A549 (cell line): ENCODE results near the gene RAD51B. TPM values are rescaled to one million over a fixed set of nuclear protein-coding genes. Genes with fewer than 3 reads are reported as not detected.

Experiments used
- ATAC-seq, 2 experiments: fragments of 200-7000 bp in 1 of 2; fragments of >200 bp in 1 of 2; cut with Nextera tagmentation in 1 of 2; cut with Tn5 transposase in 1 of 2; 3 replicates each; pipeline versions ENCODE4 v1.8.0 to v1.9.1; 2018 to 2020; ENCODE audit warnings: mild to moderate bottlenecking in 1 of 2, moderate library complexity in 1 of 2
- CTCF ChIA-PET: fragments of 300-600 bp; sonication (Branson Sonifier 250); formaldehyde crosslinking; extraction: SDS; loops from one replicate; lab custom pipeline; 2021; ENCODE audit warnings: antibody characterized with exemption, inconsistent platforms; lab: Yijun Ruan, JAX
- POLR2A ChIA-PET: fragments of 350-600 bp; formaldehyde crosslinking; extraction: SDS; loops from one replicate; lab custom pipeline; 2021; ENCODE audit warnings: antibody characterized with exemption, inconsistent platforms; lab: Yijun Ruan, JAX
- DNase-seq, 2 experiments: peaks; one replicate each; pipeline versions ENCODE4 v3.0.0 to v3.0.0-alpha.2; 2011 to 2016; ENCODE audit warnings: low read depth in 1 of 2, low spot score in 1 of 2
- FAIRE-seq: peaks from 2 replicates; lab custom pipeline; 2011; peaks lifted over from hg19 to GRCh38; lab: Jason Lieb, UNC
- H3K27ac ChIP-seq, 2 experiments: fragments of >200 bp; sonication (Bioruptor Twin); formaldehyde crosslinking; 3 replicates each; pipeline ENCODE4 v1.5.1; 2016 to 2017
- H3K4me1 ChIP-seq: fragments of >200 bp; sonication (Bioruptor Twin); formaldehyde crosslinking; 3 replicates; pipeline ENCODE4 v1.6.1; 2016
- H3K4me2 ChIP-seq: fragments of >200 bp; sonication (Bioruptor Twin); formaldehyde crosslinking; 3 replicates; pipeline ENCODE4 v1.6.1; 2016
- H3K4me3 ChIP-seq: fragments of >200 bp; sonication (Bioruptor Twin); formaldehyde crosslinking; 3 replicates; pipeline ENCODE4 v1.5.1; 2016
- H3K9me3 ChIP-seq: fragments of >200 bp; sonication (Bioruptor Twin); formaldehyde crosslinking; 3 replicates; pipeline ENCODE4 v1.6.1; 2016
- CBX2 ChIP-seq: fragments of 200-600 bp; sonication (generic); IDR thresholded peaks from 2 replicates; pipeline ENCODE4 v1.6.1; 2016; ENCODE audit warnings: low read depth, mild to moderate bottlenecking, borderline replicate concordance
- CBX8 ChIP-seq: fragments of 200-600 bp; sonication (generic); IDR thresholded peaks from 2 replicates; pipeline ENCODE4 v1.6.1; 2016
- CEBPB ChIP-seq, 2 experiments: fragments of >200 bp in 1 of 2; sonication (Bioruptor Twin) in 1 of 2; formaldehyde crosslinking in 1 of 2; IDR thresholded peaks; 2 replicates each; pipeline ENCODE4 v1.6.1; 2012 to 2016
- EHF ChIP-seq: fragments of 250-450 bp; sonication (Bioruptor Pico); IDR thresholded peaks from 2 replicates; pipeline ENCODE4 v1.5.0; 2020; ENCODE audit warnings: mild to moderate bottlenecking
- EHMT2 ChIP-seq: fragments of 200-600 bp; sonication (generic); IDR thresholded peaks from 2 replicates; pipeline ENCODE4 v1.6.1; 2016; ENCODE audit warnings: antibody characterized with exemption, low read depth, mild to moderate bottlenecking, moderate library complexity
- EP300 ChIP-seq, 2 experiments: fragments of >200 bp; sonication (Bioruptor Twin); formaldehyde crosslinking; IDR thresholded peaks; 2 replicates in 1 of 2; 3 replicates in 1 of 2; pipeline ENCODE4 v1.6.1; 2016 to 2017
- FOSB ChIP-seq: fragments of 250-450 bp; sonication (Bioruptor Pico); IDR thresholded peaks from 2 replicates; pipeline ENCODE4 v1.5.0; 2020; ENCODE audit warnings: mild to moderate bottlenecking, moderate library complexity
- FOXS1 ChIP-seq: fragments of 250-450 bp; sonication (Bioruptor Pico); IDR thresholded peaks from 2 replicates; pipeline ENCODE4 v1.5.0; 2020; ENCODE audit warnings: mild to moderate bottlenecking, moderate library complexity
- GATA3 ChIP-seq: IDR thresholded peaks from 2 replicates; pipeline ENCODE4 v1.6.1; 2012; ENCODE audit warnings: borderline replicate concordance
- HDAC2 ChIP-seq: fragments of 200-600 bp; sonication (generic); IDR thresholded peaks from 2 replicates; pipeline ENCODE4 v1.6.1; 2016
- HOXB13 ChIP-seq: fragments of 250-450 bp; sonication (Bioruptor Pico); IDR thresholded peaks from 2 replicates; pipeline ENCODE4 v1.5.0; 2020; ENCODE audit warnings: low read depth, mild to moderate bottlenecking, moderate library complexity
- HOXB5 ChIP-seq: fragments of 250-450 bp; sonication (Bioruptor Pico); IDR thresholded peaks from 2 replicates; pipeline ENCODE4 v1.5.0; 2020; ENCODE audit warnings: mild to moderate bottlenecking, moderate library complexity
- JUN ChIP-seq, 2 experiments: fragments of >200 bp; sonication (Bioruptor Twin); formaldehyde crosslinking; IDR thresholded peaks; 2 replicates in 1 of 2; 3 replicates in 1 of 2; pipeline ENCODE4 v1.6.1; 2016 to 2017
- KDM1A ChIP-seq: fragments of 200-600 bp; sonication (generic); IDR thresholded peaks from 2 replicates; pipeline ENCODE4 v1.6.1; 2016; ENCODE audit warnings: low read depth, mild to moderate bottlenecking
- MAFK ChIP-seq: fragments of 450-650 bp; IDR thresholded peaks from 2 replicates; pipeline ENCODE4 v1.6.1; 2014; ENCODE audit not compliant: partially characterized antibody
- MAZ ChIP-seq: fragments of 150-350 bp; IDR thresholded peaks from 2 replicates; pipeline ENCODE4 v1.6.1; 2014; ENCODE audit warnings: antibody characterized with exemption, low read depth, low read length, borderline replicate concordance
- NFE2L2 ChIP-seq: fragments of 150-350 bp; conservative IDR thresholded peaks from 2 replicates; pipeline ENCODE4 v1.6.1; 2014; ENCODE audit warnings: low read length
- NPAS2 ChIP-seq: fragments of 250-450 bp; sonication (Bioruptor Pico); IDR thresholded peaks from 2 replicates; pipeline ENCODE4 v1.8.0; 2022; ENCODE audit warnings: mild to moderate bottlenecking, moderate library complexity, borderline replicate concordance
- NR3C1 ChIP-seq: fragments of >200 bp; sonication (Bioruptor Twin); formaldehyde crosslinking; IDR thresholded peaks from 3 replicates; pipeline ENCODE4 v1.6.1; 2017
- POLR2A ChIP-seq: IDR thresholded peaks from 2 replicates; pipeline ENCODE4 v1.6.1; 2012; ENCODE audit warnings: mild to moderate bottlenecking, low read length
- POLR2AphosphoS2 ChIP-seq: conservative IDR thresholded peaks from 2 replicates; pipeline ENCODE4 v1.6.1; 2012; ENCODE audit warnings: low read length, improper control_type of control experiment, inconsistent platforms
- RAD21 ChIP-seq, 2 experiments: fragments of >200 bp in 1 of 2; sonication (Bioruptor Twin) in 1 of 2; formaldehyde crosslinking in 1 of 2; IDR thresholded peaks in 1 of 2; conservative IDR thresholded peaks in 1 of 2; 2 replicates in 1 of 2; 3 replicates in 1 of 2; pipeline ENCODE4 v1.6.1; 2012 to 2018; ENCODE audit warnings: inconsistent platforms in 1 of 2
- SMC3 ChIP-seq: fragments of >200 bp; sonication (Bioruptor Twin); formaldehyde crosslinking; IDR thresholded peaks from 3 replicates; pipeline ENCODE4 v1.6.1; 2018; ENCODE audit warnings: inconsistent platforms
- TP53 ChIP-seq: fragments of 250-450 bp; sonication (Bioruptor Pico); IDR thresholded peaks from 2 replicates; pipeline ENCODE4 v1.5.0; 2021; ENCODE audit warnings: mild to moderate bottlenecking, moderate library complexity
- ZC3H11A ChIP-seq: fragments of 450-650 bp; IDR thresholded peaks from 2 replicates; pipeline ENCODE4 v1.6.1; 2014; ENCODE audit warnings: antibody characterized with exemption, mild to moderate bottlenecking
- ZNF302 ChIP-seq: fragments of 250-450 bp; sonication (Bioruptor Pico); IDR thresholded peaks from 2 replicates; pipeline ENCODE4 v1.9.0; 2021; ENCODE audit warnings: inconsistent platforms, mild to moderate bottlenecking, moderate library complexity
- WGBS: methylation state at CpG from one replicate; pipeline ENCODE4 v1.1.6; 2017; ENCODE audit errors: missing lambda C conversion rate; 5-methylcytosine and 5-hydroxymethylcytosine counted together
- polyA plus RNA-seq, 4 experiments: library from polyadenylated mRNA; depleted of rRNA in 3 of 4; stranded (reverse); fragments of >200 nt; fragmentation: RNase III in 1 of 4; extraction: RNeasy Plus Mini Kit Qiagen cat#74134 plus additional on column Dnase treatment in 1 of 4; gene quantifications; 2 replicates in 3 of 4; 3 replicates in 1 of 4; pipeline ENCODE4 v1.2.3, GENCODE V29; 2011 to 2017
- TF ChIP-seq, protein P1 (sequence below): fragments of >200 bp; sonication (Bioruptor Twin); formaldehyde crosslinking; IDR thresholded peaks from 3 replicates; pipeline ENCODE4 v1.6.1; 2016
- TF ChIP-seq, protein P2 (sequence below): IDR thresholded peaks from 2 replicates; pipeline ENCODE4 v1.6.1; 2012; ENCODE audit warnings: low read depth, borderline replicate concordance
- TF ChIP-seq, protein P3 (sequence below): fragments of 250-450 bp; sonication (Bioruptor Pico); IDR thresholded peaks from 2 replicates; pipeline ENCODE4 v1.5.0; 2020; ENCODE audit warnings: low read depth, mild to moderate bottlenecking, moderate library complexity

The RAD51B gene
- polyA plus RNA-seq, 2 of the 4 experiments (the other 2 are of a cell fraction), result 7.2 to 10.8 TPM

- ATAC-seq, result no peak
- H3K4me2 ChIP-seq, result no peak overlapping the region
Observed at GRCh38 chr14:68223631-68224030, 404.1 kb downstream of the RAD51B start.

DNA sequence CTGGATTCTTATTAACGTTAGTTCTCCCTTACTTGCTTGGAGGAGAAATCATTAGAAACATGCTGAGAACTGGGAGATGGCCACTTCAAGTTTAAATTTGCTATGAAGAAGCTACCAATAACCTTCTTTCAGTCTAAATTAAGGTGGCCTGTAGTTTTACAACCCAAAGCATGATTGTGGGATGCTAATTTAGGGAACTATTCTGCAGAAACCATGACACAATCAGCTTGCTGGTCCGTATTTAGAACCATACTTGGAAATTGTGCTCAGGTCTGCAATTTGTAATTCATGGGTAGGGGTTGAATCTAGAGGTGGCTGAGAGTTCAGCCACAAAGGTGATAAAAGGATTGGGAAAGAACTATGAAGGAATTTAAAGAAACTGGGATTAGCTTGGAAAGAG is 405.7 kb downstream of the RAD51B start:
- TF ChIP-seq HOXB13 (CRISPR knock-in tag) (no peak), TP53 (CRISPR knock-in tag) (no peak), EP300 (IDR thresholded peaks at IDR 0.05) (no peak), MAZ (no peak), CEBPB (IDR thresholded peaks at IDR 0.05) (no peak), FOSB (CRISPR knock-in tag) (no peak), NPAS2 (CRISPR knock-in tag) (no peak), ZC3H11A (no peak), EHF (no peak), KDM1A (no peak), HOXB5 (CRISPR knock-in tag) (no peak)
- TF ChIP-seq, protein P1, sequence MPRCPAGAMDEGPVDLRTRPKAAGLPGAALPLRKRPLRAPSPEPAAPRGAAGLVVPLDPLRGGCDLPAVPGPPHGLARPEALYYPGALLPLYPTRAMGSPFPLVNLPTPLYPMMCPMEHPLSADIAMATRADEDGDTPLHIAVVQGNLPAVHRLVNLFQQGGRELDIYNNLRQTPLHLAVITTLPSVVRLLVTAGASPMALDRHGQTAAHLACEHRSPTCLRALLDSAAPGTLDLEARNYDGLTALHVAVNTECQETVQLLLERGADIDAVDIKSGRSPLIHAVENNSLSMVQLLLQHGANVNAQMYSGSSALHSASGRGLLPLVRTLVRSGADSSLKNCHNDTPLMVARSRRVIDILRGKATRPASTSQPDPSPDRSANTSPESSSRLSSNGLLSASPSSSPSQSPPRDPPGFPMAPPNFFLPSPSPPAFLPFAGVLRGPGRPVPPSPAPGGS, result no peak
- TF ChIP-seq, protein P2, sequence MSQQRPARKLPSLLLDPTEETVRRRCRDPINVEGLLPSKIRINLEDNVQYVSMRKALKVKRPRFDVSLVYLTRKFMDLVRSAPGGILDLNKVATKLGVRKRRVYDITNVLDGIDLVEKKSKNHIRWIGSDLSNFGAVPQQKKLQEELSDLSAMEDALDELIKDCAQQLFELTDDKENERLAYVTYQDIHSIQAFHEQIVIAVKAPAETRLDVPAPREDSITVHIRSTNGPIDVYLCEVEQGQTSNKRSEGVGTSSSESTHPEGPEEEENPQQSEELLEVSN, result no peak
- TF ChIP-seq, all 56 proteins: peak for 0
- Histone ChIP-seq H3K4me2 (no peak overlapping the region), H3K4me1 (peaks cover 5% of the 10 kb centered on the region), H3K27ac (peak overlapping the region in 1 of 2 experiments; percentile 44; a peak in 1 of 6 replicates), H3K9me3 (peaks cover 32% of the 10 kb centered on the region), H3K4me3 (no peak overlapping the region)
- CTCF ChIA-PET, result interaction anchor here (1.1 kb wide), 1 partner anchor 591 kb away, joined by 3 read pairs; no protein-coding TSS in a partner anchor
- POLR2A ChIA-PET, result no interaction called here
- FAIRE-seq (peak; percentile 23), ATAC-seq (no peak), DNase-seq (no peak)
- 80% methylated on average over 2 of the region's 2 CpGs for WGBS

More at GRCh38 chr14:68223631-68224030, 404.1 kb downstream of the RAD51B start:
- FAIRE-seq (peak; percentile 76), DNase-seq (no peak)
- Histone ChIP-seq H3K4me3 (no peak overlapping the region), H3K4me1 (no peaks in the 10 kb centered on the region), H3K27ac (peak overlapping the region in 1 of 2 experiments; percentile 56; a peak in 2 of 6 replicates), H3K9me3 (peaks cover 17% of the 10 kb centered on the region)
- ChIA-PET CTCF (interaction anchor here (1.0 kb wide), 2 partner anchors 13 to 640 kb away, joined by 3 read pairs; no protein-coding TSS in a partner anchor), POLR2A (interaction anchor here (0.7 kb wide), 1 partner anchor 51 kb away, joined by 3 read pairs; no protein-coding TSS in a partner anchor)
- TF ChIP-seq EHMT2 (no peak), FOXS1 (no peak), HDAC2 (no peak), ZNF302 (CRISPR knock-in tag) (no peak), POLR2A (no peak), MAFK (no peak), NFE2L2 (no peak), CBX2 (no peak), SMC3 (no peak), JUN (IDR thresholded peaks at IDR 0.05) (no peak), CBX8 (no peak), NR3C1 (no peak), RAD21 (conservative IDR thresholded peaks at IDR 0.05 in 1 of 2, IDR thresholded peaks at IDR 0.05 in 1 of 2) (no peak), POLR2AphosphoS2 (no peak), GATA3 (no peak)
- TF ChIP-seq, protein P3, sequence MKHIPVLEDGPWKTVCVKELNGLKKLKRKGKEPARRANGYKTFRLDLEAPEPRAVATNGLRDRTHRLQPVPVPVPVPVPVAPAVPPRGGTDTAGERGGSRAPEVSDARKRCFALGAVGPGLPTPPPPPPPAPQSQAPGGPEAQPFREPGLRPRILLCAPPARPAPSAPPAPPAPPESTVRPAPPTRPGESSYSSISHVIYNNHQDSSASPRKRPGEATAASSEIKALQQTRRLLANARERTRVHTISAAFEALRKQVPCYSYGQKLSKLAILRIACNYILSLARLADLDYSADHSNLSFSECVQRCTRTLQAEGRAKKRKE (CRISPR knock-in tag), result no peak
- TF ChIP-seq, protein P1, result no peak
